Measurements from ENCODE around the gene PPEF1. TPM values are rescaled to one million over a fixed set of nuclear protein-coding genes. Genes with fewer than 3 reads are reported as not detected.

The PPEF1 gene
- total RNA-seq, 1 experiment from 2014 or later = not detected

Other genes with a start within 250 kb of the PPEF1 start
- not detected in 2 replicates for gene RS1, start 35.5 kb upstream of the PPEF1 start, total RNA-seq (2014; rRNA removed; shearing (Covaris generic))

All from HT-29 (cell line).